ENCODE measurements around the gene RAD9A.

The RAD9A gene

GRCh38 chr11:67436459-67437081 is 44.8 kb downstream of the RAD9A start:
- Histone ChIP-seq H3K27ac (no peak overlapping the region), H3K4me3 (ENCODE audit: low read depth in 1 of 2, low read length in 1 of 2) (no peak overlapping the region), H3K36me3 (peaks cover 69% of the 10 kb centered on the region), H3K9me3 (no peaks in the 10 kb centered on the region), H3K4me1 (ENCODE audit: control insufficient read depth in 1 of 2, insufficient read depth in 1 of 2, low read depth in 1 of 2, low read length in 1 of 2) (peaks cover 14% of the 10 kb centered on the region in 2 experiments), H3K27me3 (no peaks in the 10 kb centered on the region)
- no peak for TF ChIP-seq CTCF (IDR thresholded peaks at IDR 0.05)

GRCh38 chr11:67437082-67437808 is 45.5 kb downstream of the RAD9A start, which contains the start of gene PTPRCAP:
PTPRCAP (minus strand) TSS chr11:67437682; CDS start chr11:67437619, 63 bp downstream.
- Histone ChIP-seq H3K4me3 (ENCODE audit: low read depth in 1 of 2, low read length in 1 of 2) (no peak within 1 kb of the TSS), H3K9me3 (no peaks in the 10 kb centered on the region), H3K27ac (no peak within 1 kb of the TSS), H3K27me3 (no peaks in the 10 kb centered on the region), H3K36me3 (peaks cover 62% of the 10 kb centered on the region), H3K4me1 (ENCODE audit: control insufficient read depth in 1 of 2, insufficient read depth in 1 of 2, low read depth in 1 of 2, low read length in 1 of 2) (peaks cover 14% of the 10 kb centered on the region in 2 experiments)
- TF ChIP-seq CTCF (IDR thresholded peaks at IDR 0.05), result no peak

- Histone ChIP-seq H3K27me3 (no peaks in the 10 kb centered on the region), H3K4me1 (ENCODE audit: control insufficient read depth in 1 of 2, insufficient read depth in 1 of 2, low read depth in 1 of 2, low read length in 1 of 2) (peaks cover 14% of the 10 kb centered on the region in 2 experiments), H3K9me3 (no peaks in the 10 kb centered on the region), H3K4me3 (ENCODE audit: low read depth in 1 of 2, low read length in 1 of 2) (no peak overlapping the region), H3K27ac (no peak overlapping the region), H3K36me3 (peaks cover 56% of the 10 kb centered on the region)
- no peak for TF ChIP-seq CTCF (IDR thresholded peaks at IDR 0.05)
Measured at GRCh38 chr11:67437809-67438157, 46.0 kb downstream of the RAD9A start.

- Histone ChIP-seq H3K4me3 (ENCODE audit: low read depth in 1 of 2, low read length in 1 of 2) (no peak overlapping the region), H3K27ac (no peak overlapping the region), H3K36me3 (peaks cover 51% of the 10 kb centered on the region), H3K4me1 (ENCODE audit: control insufficient read depth in 1 of 2, insufficient read depth in 1 of 2, low read depth in 1 of 2, low read length in 1 of 2) (peaks cover 14 to 18% of the 10 kb centered on the region in 2 experiments), H3K9me3 (no peaks in the 10 kb centered on the region), H3K27me3 (no peaks in the 10 kb centered on the region)
- no peak for TF ChIP-seq CTCF (IDR thresholded peaks at IDR 0.05)
Measured at GRCh38 chr11:67438158-67438902, 46.5 kb downstream of the RAD9A start.

- Histone ChIP-seq H3K4me3 (ENCODE audit: low read depth in 1 of 2, low read length in 1 of 2) (no peak overlapping the region), H3K27me3 (no peaks in the 10 kb centered on the region), H3K9me3 (no peaks in the 10 kb centered on the region), H3K4me1 (ENCODE audit: control insufficient read depth in 1 of 2, insufficient read depth in 1 of 2, low read depth in 1 of 2, low read length in 1 of 2) (peaks cover 23 to 25% of the 10 kb centered on the region in 2 experiments), H3K36me3 (peaks cover 38% of the 10 kb centered on the region), H3K27ac (peak overlapping the region; percentile 6)
- TF ChIP-seq CTCF (IDR thresholded peaks at IDR 0.05), result no peak
Measured at GRCh38 chr11:67439321-67440228, 47.8 kb downstream of the RAD9A start.

Data from neutrophil (primary cell).